Karpas-422 (cell line): ENCODE data around the gene PCDHB7. TPM values are rescaled to one million over a fixed set of nuclear protein-coding genes. Genes with fewer than 3 reads are reported as not detected.
"Not testable (repeated sequence)": the region's sequence is repeated elsewhere in the genome, so short reads cannot be mapped to it uniquely, and the experiment has no call there.

Experiments used
- DNase-seq: peaks from one replicate; pipeline ENCODE4 v3.0.0-alpha.2; 2015
- H2AFZ ChIP-seq: fragments of 200-600 bp; sonication (generic); 2 replicates; pipeline ENCODE4 v1.6.1; 2014; ENCODE audit warnings: antibody characterized with exemption, low read length, mixed read lengths
- H3K27ac ChIP-seq: fragments of 200-600 bp; sonication (generic); 2 replicates; pipeline ENCODE4 v1.5.1; 2014; ENCODE audit warnings: mild to moderate bottlenecking, low read length, moderate library complexity
- H3K27me3 ChIP-seq: fragments of 200-600 bp; sonication (generic); 2 replicates; pipeline ENCODE4 v1.6.1; 2014; ENCODE audit warnings: low read length, mixed read lengths
- H3K36me3 ChIP-seq: fragments of 200-600 bp; sonication (generic); 2 replicates; pipeline ENCODE4 v1.6.1; 2014; ENCODE audit warnings: low read length, mixed read lengths; ENCODE audit not compliant: insufficient read depth
- H3K4me1 ChIP-seq: fragments of 200-600 bp; sonication (generic); 2 replicates; pipeline ENCODE4 v1.6.1; 2014; ENCODE audit warnings: mild to moderate bottlenecking, low read length, mixed read lengths
- H3K4me2 ChIP-seq: fragments of 200-600 bp; sonication (generic); 2 replicates; pipeline ENCODE4 v1.6.1; 2014; ENCODE audit warnings: low read length, low read depth, mild to moderate bottlenecking; ENCODE audit not compliant: poor library complexity, severe bottlenecking
- H3K4me3 ChIP-seq: fragments of 200-600 bp; sonication (generic); 2 replicates; pipeline ENCODE4 v1.5.1; 2014; ENCODE audit warnings: mild to moderate bottlenecking, antibody characterized with exemption, low read length, mixed read lengths
- H3K79me2 ChIP-seq: fragments of 200-600 bp; sonication (generic); 2 replicates; pipeline ENCODE4 v1.6.1; 2014; ENCODE audit warnings: mild to moderate bottlenecking, low read length, mixed read lengths
- H3K9ac ChIP-seq: fragments of 200-600 bp; sonication (generic); 2 replicates; pipeline ENCODE4 v1.6.0; 2014; ENCODE audit warnings: low read length
- H3K9me2 ChIP-seq: fragments of 200-600 bp; sonication (generic), shearing (Covaris generic); replicated peaks from 2 replicates; pipeline ENCODE4 v1.6.0; 2014; ENCODE audit warnings: mild to moderate bottlenecking, low read length, moderate library complexity; ENCODE audit not compliant: insufficient read depth
- H3K9me3 ChIP-seq: fragments of 300-700, 200-600 bp; sonication (generic); 2 replicates; pipeline ENCODE4 v1.6.1; 2014; ENCODE audit warnings: low read length, mixed read lengths
- H4K20me1 ChIP-seq: fragments of 200-600 bp; sonication (generic); 2 replicates; pipeline ENCODE4 v1.6.1; 2014; ENCODE audit warnings: mild to moderate bottlenecking, antibody characterized with exemption, low read length, low read depth; ENCODE audit not compliant: insufficient read depth
- total RNA-seq: library from RNA; depleted of rRNA; stranded (reverse); fragments of >200 nt; shearing (Covaris generic); gene quantifications from 2 replicates; pipeline ENCODE4 v1.2.3, GENCODE V29; 2014; ENCODE audit warnings: low replicate concordance

PCDHB7 gene
- total RNA-seq, 1 experiment from 2014 or later, result not detected

GRCh38 chr5:141175933-141176332, 3.5 kb downstream of the PCDHB7 start:
- no peak overlapping the region for H2AFZ ChIP-seq
- no peaks in the 10 kb centered on the region for H3K27me3 ChIP-seq
- H3K4me1 ChIP-seq, result peaks cover 6% of the 10 kb centered on the region
- H3K4me2 ChIP-seq, result no peak overlapping the region
- H3K27ac ChIP-seq, result no peak overlapping the region
- H3K4me3 ChIP-seq, result no peak overlapping the region
- H3K9ac ChIP-seq, result no peak overlapping the region
- no peaks in the 10 kb centered on the region for H3K79me2 ChIP-seq
- no peaks in the 10 kb centered on the region for H3K9me2 ChIP-seq
- no peak for DNase-seq
- no peaks in the 10 kb centered on the region for H3K9me3 ChIP-seq
- no peaks in the 10 kb centered on the region for H4K20me1 ChIP-seq
- H3K36me3 ChIP-seq, result no peaks in the 10 kb centered on the region

GRCh38 chr5:141177577-141178191, 5.2 kb downstream of the PCDHB7 start, which contains the start of gene PCDHB8:
TSS of gene PCDHB8 (plus strand) at chr5:141177790. CDS start at chr5:141178035, 245 bp downstream.
- not testable (repeated sequence) for H3K9me3 ChIP-seq, H3K4me2 ChIP-seq, H3K4me3 ChIP-seq, H3K9ac ChIP-seq, H3K27ac ChIP-seq, H3K79me2 ChIP-seq, H4K20me1 ChIP-seq, DNase-seq, H2AFZ ChIP-seq, H3K36me3 ChIP-seq, H3K27me3 ChIP-seq, H3K4me1 ChIP-seq, H3K9me2 ChIP-seq

- H3K9me3 ChIP-seq, H3K79me2 ChIP-seq, H3K4me1 ChIP-seq, H4K20me1 ChIP-seq, H3K9ac ChIP-seq, H3K4me2 ChIP-seq, H2AFZ ChIP-seq, H3K4me3 ChIP-seq, DNase-seq, H3K27me3 ChIP-seq, H3K27ac ChIP-seq, H3K36me3 ChIP-seq, H3K9me2 ChIP-seq: not testable (repeated sequence)
Observed at GRCh38 chr5:141179371-141179770, 6.9 kb downstream of the PCDHB7 start.

GRCh38 chr5:141179876-141180275, 7.4 kb downstream of the PCDHB7 start:
- not testable (repeated sequence) for DNase-seq, H3K4me2 ChIP-seq, H3K9me3 ChIP-seq, H4K20me1 ChIP-seq, H3K4me1 ChIP-seq, H3K36me3 ChIP-seq, H2AFZ ChIP-seq, H3K9ac ChIP-seq, H3K9me2 ChIP-seq, H3K27me3 ChIP-seq, H3K4me3 ChIP-seq, H3K79me2 ChIP-seq, H3K27ac ChIP-seq

- H3K9me2 ChIP-seq, result no peaks in the 10 kb centered on the region
- no peak overlapping the region for H2AFZ ChIP-seq
- H3K9ac ChIP-seq, result no peak overlapping the region
- H3K4me1 ChIP-seq, result no peaks in the 10 kb centered on the region
- no peaks in the 10 kb centered on the region for H3K9me3 ChIP-seq
- no peak overlapping the region for H3K4me2 ChIP-seq
- H3K4me3 ChIP-seq, result no peak overlapping the region
- H3K27me3 ChIP-seq, result no peaks in the 10 kb centered on the region
- no peaks in the 10 kb centered on the region for H4K20me1 ChIP-seq
- H3K27ac ChIP-seq, result no peak overlapping the region
- DNase-seq, result no peak
- no peaks in the 10 kb centered on the region for H3K36me3 ChIP-seq
- no peaks in the 10 kb centered on the region for H3K79me2 ChIP-seq
Observed at GRCh38 chr5:141180313-141180712, 7.9 kb downstream of the PCDHB7 start.

- no peaks in the 10 kb centered on the region for H3K9me3 ChIP-seq
- H3K4me2 ChIP-seq, result no peak within 1 kb of the TSS
- H3K27me3 ChIP-seq, result no peaks in the 10 kb centered on the region
- no peak within 1 kb of the TSS for H3K9ac ChIP-seq
- H3K9me2 ChIP-seq, result no peaks in the 10 kb centered on the region
- no peak within 1 kb of the TSS for H3K27ac ChIP-seq
- no peaks in the 10 kb centered on the region for H4K20me1 ChIP-seq
- DNase-seq, result peak; percentile 68
- H2AFZ ChIP-seq, result no peak within 1 kb of the TSS
- H3K79me2 ChIP-seq, result no peaks in the 10 kb centered on the region
- H3K36me3 ChIP-seq, result no peaks in the 10 kb centered on the region
- no peak within 1 kb of the TSS for H3K4me3 ChIP-seq
- no peaks in the 10 kb centered on the region for H3K4me1 ChIP-seq
Observed at GRCh38 chr5:141182248-141182647, 9.8 kb downstream of the PCDHB7 start, which contains the start of gene PCDHB16. TSS of gene PCDHB16 (plus strand) at chr5:141182387. CDS start at chr5:141182560, 173 bp downstream.

- not testable (repeated sequence) for H3K4me3 ChIP-seq, DNase-seq, H3K9me2 ChIP-seq, H3K9ac ChIP-seq, H3K9me3 ChIP-seq, H4K20me1 ChIP-seq, H3K36me3 ChIP-seq, H3K4me2 ChIP-seq, H3K27me3 ChIP-seq, H3K4me1 ChIP-seq, H2AFZ ChIP-seq, H3K27ac ChIP-seq, H3K79me2 ChIP-seq
Observed at GRCh38 chr5:141184117-141184855, 11.8 kb downstream of the PCDHB7 start.

GRCh38 chr5:141186897-141187512, 14.6 kb downstream of the PCDHB7 start, which contains the start of gene PCDHB9:
TSS of gene PCDHB9 (plus strand) at chr5:141187161. CDS start at chr5:141187319, 158 bp downstream.
- Histone ChIP-seq H3K4me1 (no peaks in the 10 kb centered on the region), H3K79me2 (no peaks in the 10 kb centered on the region), H3K9ac (peak within 1 kb of the TSS; percentile 19; the same call in 1 of the 2 replicates), H3K36me3 (no peaks in the 10 kb centered on the region), H3K4me3 (no peak within 1 kb of the TSS), H3K27me3 (no peaks in the 10 kb centered on the region), H2AFZ (peak within 1 kb of the TSS; percentile 62; the same call in 1 of the 2 replicates), H3K4me2 (no peak within 1 kb of the TSS), H3K27ac (no peak within 1 kb of the TSS), H4K20me1 (no peaks in the 10 kb centered on the region), H3K9me2 (no peaks in the 10 kb centered on the region), H3K9me3 (no peaks in the 10 kb centered on the region)
- peak; percentile 76 for DNase-seq
